Activated CD4-positive, alpha-beta T cell treated with anti-CD3 and anti-CD28 coated beads, Interleukin-2, amount 10 ng/mL, durations not matched to agents 24 days and 14 days (primary cell): ENCODE results near the gene CFAP251. TPM values are rescaled to one million over a fixed set of nuclear protein-coding genes. Genes with fewer than 3 reads are reported as not detected.
"Not testable (repeated sequence)": the region's sequence is repeated elsewhere in the genome, so short reads cannot be mapped to it uniquely, and the experiment has no call there.

ENCODE experiments used
- DNase-seq: peaks from one replicate; pipeline ENCODE4 v3.0.0; 2022
- H3K27ac Mint-ChIP-seq: one replicate; pipeline ENCODE4 v1.8.0; 2022; ENCODE audit warnings: mild to moderate bottlenecking, mixed read lengths
- H3K27me3 Mint-ChIP-seq: one replicate; pipeline ENCODE4 v1.8.0; 2022; ENCODE audit warnings: mixed read lengths
- H3K36me3 Mint-ChIP-seq: one replicate; pipeline ENCODE4 v1.8.0; 2022; ENCODE audit warnings: low read depth, mild to moderate bottlenecking, mixed read lengths
- H3K4me1 Mint-ChIP-seq: one replicate; pipeline ENCODE4 v1.8.0; 2021; ENCODE audit warnings: mixed read lengths
- H3K4me3 Mint-ChIP-seq: one replicate; pipeline ENCODE4 v1.8.0; 2022; ENCODE audit warnings: mild to moderate bottlenecking, moderate library complexity, mixed read lengths
- H3K9me3 Mint-ChIP-seq: one replicate; pipeline ENCODE4 v1.8.0; 2021; ENCODE audit warnings: mixed read lengths
- intact Hi-C: fragments of 100-400 bp; cut with micrococcal nuclease; formaldehyde crosslinking; loops from one replicate; pipeline ENCODE4 v1.15.1; 2023
- total RNA-seq: library from RNA; stranded (reverse); gene quantifications from 2 replicates; pipeline ENCODE4 v1.2.3, GENCODE V29; 2022

Gene CFAP251
- 0.85 and 1.1 TPM in 2 replicates for total RNA-seq

GRCh38 chr12:121917950-121918678 lies at the start of gene CFAP251:
Gene CFAP251 (plus strand): TSS chr12:121918592. CDS start chr12:121921306, 2,714 bp downstream.
- Mint-ChIP-seq H3K27ac (peak within 1 kb of the TSS; percentile 92), H3K36me3 (peaks cover 21% of the 10 kb centered on the region), H3K9me3 (no peaks in the 10 kb centered on the region), H3K4me3 (peak within 1 kb of the TSS; percentile 81), H3K27me3 (no peaks in the 10 kb centered on the region), H3K4me1 (peaks cover 16% of the 10 kb centered on the region)
- intact Hi-C loops = loop anchor here (2.0 to 5.0 kb wide), 2 partner anchors 29 to 104 kb away; partner anchors contain the start of genes BCL7A and PSMD9
- DNase-seq = peak; percentile 99

DNA sequence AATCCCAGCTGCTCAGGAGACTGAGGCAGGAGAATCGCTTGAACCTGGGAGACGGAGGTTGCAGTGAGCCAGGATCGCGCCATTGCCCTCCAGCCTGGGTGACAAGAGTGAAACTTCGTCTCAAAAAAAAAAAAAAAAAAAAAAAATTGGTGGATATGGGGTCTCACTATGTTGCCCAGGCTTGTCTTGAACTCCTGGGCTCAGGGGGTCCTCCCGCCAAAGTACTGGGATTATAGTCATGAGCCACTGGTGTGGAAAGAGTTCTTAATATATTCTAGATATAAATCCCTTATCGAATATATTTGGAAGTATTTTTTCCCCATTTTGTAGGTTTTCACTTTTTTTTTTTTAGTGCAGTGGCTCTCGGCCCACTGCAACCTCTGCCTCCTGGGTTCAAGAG lies 49.2 kb upstream of the CFAP251 start:
- H3K36me3 Mint-ChIP-seq, H3K27me3 Mint-ChIP-seq, H3K4me3 Mint-ChIP-seq, H3K4me1 Mint-ChIP-seq, DNase-seq, H3K27ac Mint-ChIP-seq, intact Hi-C loops, H3K9me3 Mint-ChIP-seq: not testable (repeated sequence)

DNA sequence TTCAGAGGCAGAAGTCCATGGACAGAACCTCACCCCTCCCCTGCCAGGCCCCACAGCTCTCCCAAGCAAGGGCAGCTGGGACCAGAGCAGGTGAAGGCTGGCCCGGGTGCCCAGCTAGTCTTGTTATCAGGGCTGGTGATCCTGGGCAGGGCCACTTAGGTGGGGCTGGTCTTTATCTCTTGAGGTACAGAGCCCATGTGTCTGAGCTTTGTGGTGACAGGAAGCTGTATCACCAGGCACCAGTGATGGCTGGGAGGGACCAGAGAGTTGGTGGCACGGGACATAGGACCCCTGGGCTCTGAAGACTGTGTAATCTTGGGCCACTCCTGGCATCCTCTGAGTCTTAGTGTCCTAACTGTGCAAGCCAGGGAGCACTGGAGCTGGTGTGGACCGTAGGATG lies 46.9 kb upstream of the CFAP251 start:
- Mint-ChIP-seq H3K36me3 (no peaks in the 10 kb centered on the region), H3K27me3 (no peaks in the 10 kb centered on the region), H3K4me1 (peaks cover 4% of the 10 kb centered on the region), H3K9me3 (no peaks in the 10 kb centered on the region), H3K4me3 (no peak overlapping the region), H3K27ac (no peak overlapping the region)
- DNase-seq = no peak
- intact Hi-C loops = no loop called here

DNA sequence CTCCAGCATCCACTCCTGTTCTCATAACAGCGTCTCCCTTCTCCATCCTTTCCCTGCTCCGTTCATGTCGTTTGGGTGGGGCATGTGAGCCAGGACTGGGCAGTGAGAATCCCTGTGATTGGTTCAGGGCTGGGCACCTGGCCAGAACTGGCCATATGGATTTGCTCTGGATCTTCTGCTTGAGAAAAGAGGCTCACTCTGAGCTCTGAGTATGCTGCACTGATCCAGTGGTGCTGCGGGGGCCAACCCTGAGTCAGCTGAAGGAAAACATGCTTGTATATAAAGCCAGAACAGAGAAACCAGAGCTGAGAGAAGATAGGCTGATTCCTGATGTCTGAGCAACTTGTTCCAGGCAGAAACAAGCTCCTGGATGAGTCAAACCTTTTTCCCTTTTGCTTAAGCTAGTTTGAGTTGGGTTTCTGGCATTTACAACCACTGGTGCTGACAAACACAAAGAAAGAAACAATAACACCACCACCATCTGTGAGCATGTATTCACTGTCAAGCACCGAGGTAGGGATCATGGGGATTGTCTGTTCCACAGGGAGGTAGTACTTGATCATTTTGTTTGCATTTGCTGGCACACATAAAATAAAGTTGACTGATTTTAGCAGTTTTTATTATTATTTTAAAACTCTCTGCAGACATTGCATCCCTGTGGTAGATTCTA lies 45.7 kb upstream of the CFAP251 start:
- DNase-seq = no peak
- H3K27ac Mint-ChIP-seq = peak overlapping the region; percentile 70
- no peaks in the 10 kb centered on the region for H3K9me3 Mint-ChIP-seq
- intact Hi-C loops = no loop called here
- H3K27me3 Mint-ChIP-seq = no peaks in the 10 kb centered on the region
- H3K4me3 Mint-ChIP-seq = no peak overlapping the region
- H3K36me3 Mint-ChIP-seq = no peaks in the 10 kb centered on the region
- H3K4me1 Mint-ChIP-seq = peaks cover 4% of the 10 kb centered on the region

- no peak overlapping the region for H3K4me3 Mint-ChIP-seq
- no peak for DNase-seq
- H3K9me3 Mint-ChIP-seq = no peaks in the 10 kb centered on the region
- H3K27me3 Mint-ChIP-seq = no peaks in the 10 kb centered on the region
- peaks cover 4% of the 10 kb centered on the region for H3K4me1 Mint-ChIP-seq
- H3K27ac Mint-ChIP-seq = no peak overlapping the region
- no peaks in the 10 kb centered on the region for H3K36me3 Mint-ChIP-seq
- intact Hi-C loops = no loop called here
Observed at GRCh38 chr12:121873216-121873569, 45.2 kb upstream of the CFAP251 start.

- no peaks in the 10 kb centered on the region for H3K27me3 Mint-ChIP-seq
- DNase-seq = no peak
- no peaks in the 10 kb centered on the region for H3K36me3 Mint-ChIP-seq
- no peak overlapping the region for H3K4me3 Mint-ChIP-seq
- H3K4me1 Mint-ChIP-seq = peaks cover 4% of the 10 kb centered on the region
- no peaks in the 10 kb centered on the region for H3K9me3 Mint-ChIP-seq
- intact Hi-C loops = no loop called here
- H3K27ac Mint-ChIP-seq = no peak overlapping the region
Observed at GRCh38 chr12:121874071-121874470, 44.3 kb upstream of the CFAP251 start.

DNA sequence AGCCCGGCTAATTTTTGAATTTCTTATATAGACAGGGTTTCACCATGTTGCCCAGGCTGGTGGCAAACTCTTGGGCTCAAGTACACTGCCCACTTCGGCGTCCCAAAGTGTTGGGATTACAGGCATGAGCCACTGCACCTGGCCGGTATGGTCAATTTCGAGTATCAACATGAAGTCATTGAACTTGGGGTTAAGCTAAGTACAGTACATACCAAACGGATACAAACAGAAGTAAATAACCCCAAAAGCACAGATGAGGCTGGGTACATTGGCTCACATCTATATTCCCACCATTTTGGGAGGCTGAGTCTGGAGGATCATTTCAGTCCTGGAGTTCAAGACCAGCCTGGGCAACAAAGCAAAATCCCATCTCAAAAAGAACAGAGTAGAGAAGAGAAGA lies 42.8 kb upstream of the CFAP251 start:
- H3K36me3 Mint-ChIP-seq = no peaks in the 10 kb centered on the region
- peaks cover 4% of the 10 kb centered on the region for H3K4me1 Mint-ChIP-seq
- no peak overlapping the region for H3K27ac Mint-ChIP-seq
- DNase-seq = no peak
- no peaks in the 10 kb centered on the region for H3K9me3 Mint-ChIP-seq
- H3K27me3 Mint-ChIP-seq = no peaks in the 10 kb centered on the region
- H3K4me3 Mint-ChIP-seq = no peak overlapping the region
- intact Hi-C loops = no loop called here

DNA sequence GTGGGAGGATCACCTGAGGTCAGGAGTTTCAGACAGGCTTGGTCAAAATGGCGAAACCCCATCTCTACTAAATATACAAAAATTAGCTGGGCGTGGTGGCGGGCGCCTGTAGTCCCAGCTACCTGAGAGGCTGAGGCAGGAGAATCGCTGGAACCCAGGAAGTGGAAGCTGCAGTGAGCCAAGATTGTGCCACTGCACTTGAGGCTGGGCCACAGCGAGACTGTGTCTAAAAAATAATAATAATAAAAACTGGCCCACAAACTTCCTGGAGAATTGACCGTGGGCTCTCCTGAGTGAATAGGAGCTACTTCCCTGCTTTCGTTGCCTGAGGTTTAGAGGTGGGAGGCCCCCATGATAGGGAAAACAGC lies 42.3 kb upstream of the CFAP251 start:
- H3K36me3 Mint-ChIP-seq, H3K4me3 Mint-ChIP-seq, H3K4me1 Mint-ChIP-seq, intact Hi-C loops, H3K27me3 Mint-ChIP-seq, DNase-seq, H3K27ac Mint-ChIP-seq, H3K9me3 Mint-ChIP-seq: not testable (repeated sequence)

DNA sequence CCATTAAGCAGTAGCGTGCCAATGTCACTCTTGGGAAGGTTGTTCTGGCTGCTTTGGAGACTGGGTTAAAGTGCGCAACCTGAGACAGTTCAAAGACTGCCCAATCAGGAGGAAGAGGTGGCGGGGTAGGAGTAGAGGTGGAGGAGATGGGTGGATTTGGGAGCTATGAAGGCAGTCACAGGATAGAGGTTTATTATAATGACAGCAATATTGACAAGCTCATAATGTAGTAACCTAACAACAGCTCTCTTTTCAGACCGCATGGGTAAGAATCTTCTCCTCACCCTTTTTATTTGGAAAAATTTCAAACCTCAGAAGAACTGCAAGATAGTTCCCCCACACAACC lies 35.1 kb upstream of the CFAP251 start:
- no peak for DNase-seq
- Mint-ChIP-seq H3K9me3 (no peaks in the 10 kb centered on the region), H3K4me3 (no peak overlapping the region), H3K4me1 (peaks cover 7% of the 10 kb centered on the region), H3K36me3 (no peaks in the 10 kb centered on the region), H3K27ac (no peak overlapping the region), H3K27me3 (peaks cover 2% of the 10 kb centered on the region)
- intact Hi-C loops = no loop called here

- H3K27ac Mint-ChIP-seq, DNase-seq, H3K36me3 Mint-ChIP-seq, H3K4me3 Mint-ChIP-seq, H3K9me3 Mint-ChIP-seq, H3K27me3 Mint-ChIP-seq: not testable (repeated sequence)
- peaks cover 18% of the 10 kb centered on the region for H3K4me1 Mint-ChIP-seq
- intact Hi-C loops = loop anchor here (5.0 kb wide), 2 partner anchors 173 to 197 kb away; partner anchors contain the start of gene TMEM120B
Observed at GRCh38 chr12:121885129-121885528, 33.3 kb upstream of the CFAP251 start.

GRCh38 chr12:121888083-121888477 lies 30.3 kb upstream of the CFAP251 start:
- Mint-ChIP-seq H3K9me3 (no peaks in the 10 kb centered on the region), H3K4me1 (peaks cover 27% of the 10 kb centered on the region), H3K4me3 (peak overlapping the region; percentile 98), H3K27me3 (no peaks in the 10 kb centered on the region), H3K27ac (peak overlapping the region; percentile 99), H3K36me3 (peaks cover 8% of the 10 kb centered on the region)
- intact Hi-C loops = loop anchor here (1.0 to 5.0 kb wide), 7 partner anchors 31 to 201 kb away; partner anchors contain the start of genes CFAP251 and TMEM120B
- DNase-seq = no peak

- H3K4me1 Mint-ChIP-seq = peaks cover 33% of the 10 kb centered on the region
- H3K9me3 Mint-ChIP-seq = no peaks in the 10 kb centered on the region
- H3K36me3 Mint-ChIP-seq = peaks cover 10% of the 10 kb centered on the region
- intact Hi-C loops = loop anchor here (1.0 to 5.0 kb wide), 7 partner anchors 30 to 202 kb away; partner anchors contain the start of genes CFAP251 and TMEM120B
- peak within 1 kb of the TSS; percentile 98 for H3K4me3 Mint-ChIP-seq
- H3K27me3 Mint-ChIP-seq = no peaks in the 10 kb centered on the region
- peak; percentile 100 for DNase-seq
- peak within 1 kb of the TSS; percentile 99 for H3K27ac Mint-ChIP-seq
Observed at GRCh38 chr12:121888478-121889273, 29.7 kb upstream of the CFAP251 start, which contains the start of gene PSMD9. Gene PSMD9 (plus strand): TSS chr12:121888790. CDS start chr12:121888857, 67 bp downstream.

- Mint-ChIP-seq H3K36me3 (peaks cover 16% of the 10 kb centered on the region), H3K4me1 (peaks cover 39% of the 10 kb centered on the region)
- intact Hi-C loops = loop anchor here (2.0 to 5.0 kb wide), 5 partner anchors 30 to 202 kb away; partner anchors contain the start of genes CFAP251 and TMEM120B
Observed at GRCh38 chr12:121889274-121889624, 29.1 kb upstream of the CFAP251 start.

GRCh38 chr12:121889661-121890060 lies 28.7 kb upstream of the CFAP251 start:
- H3K4me3 Mint-ChIP-seq = peak overlapping the region; percentile 98
- not testable (repeated sequence) for DNase-seq, H3K27me3 Mint-ChIP-seq, H3K9me3 Mint-ChIP-seq
- peak overlapping the region; percentile 99 for H3K27ac Mint-ChIP-seq
- intact Hi-C loops = loop anchor here (2.0 to 5.0 kb wide), 5 partner anchors 29 to 203 kb away; partner anchors contain the start of genes CFAP251 and TMEM120B
- H3K4me1 Mint-ChIP-seq = peaks cover 41% of the 10 kb centered on the region
- H3K36me3 Mint-ChIP-seq = peaks cover 17% of the 10 kb centered on the region

More at GRCh38 chr12:121889274-121889624, 29.1 kb upstream of the CFAP251 start:
- DNase-seq = no peak
- H3K9me3 Mint-ChIP-seq = no peaks in the 10 kb centered on the region
- H3K27ac Mint-ChIP-seq = peak overlapping the region; percentile 99
- no peaks in the 10 kb centered on the region for H3K27me3 Mint-ChIP-seq
- peak overlapping the region; percentile 98 for H3K4me3 Mint-ChIP-seq
